ENCODE results near the gene KCNMB3. TPM values are rescaled to one million over a fixed set of nuclear protein-coding genes. Genes with fewer than 3 reads are reported as not detected.

KCNMB3 gene
- total and polyA plus RNA-seq, 2 of the 13 experiments (the other 11 are each of a cell fraction or from before 2014, with no cell fraction given), result 4.3 to 7.1 TPM

- TF ChIP-seq ZBTB40 (IDR thresholded peaks at IDR 0.05), result no peak
- TF ChIP-seq ZBTB40 (CRISPR knock-in tag; IDR thresholded peaks at IDR 0.05), result no peak
- TF ChIP-seq SIX4 (CRISPR knock-in tag; IDR thresholded peaks at IDR 0.05), result no peak
- no peak for TF ChIP-seq FOXO4 (CRISPR knock-in tag; conservative IDR thresholded peaks at IDR 0.05)
- TF ChIP-seq EZH2 (conservative IDR thresholded peaks at IDR 0.05; ENCODE audit: low read depth, low read length), result no peak
- TF ChIP-seq NFE2L2 (IDR thresholded peaks at IDR 0.05; ENCODE audit: low read length), result no peak
- no peak for TF ChIP-seq ZNF572 (CRISPR knock-in tag; IDR thresholded peaks at IDR 0.05)
- no peak for TF ChIP-seq ATF2 (CRISPR knock-in tag; IDR thresholded peaks at IDR 0.05)
- TF ChIP-seq RBM39 (IDR thresholded peaks at IDR 0.05; ENCODE audit: low read depth, low read length, poor library complexity, severe bottlenecking), result no peak
- no peak for TF ChIP-seq ZNF251 (CRISPR knock-in tag; IDR thresholded peaks at IDR 0.05)
- TF ChIP-seq NFYB (CRISPR knock-in tag; IDR thresholded peaks at IDR 0.05), result no peak
- no peak for TF ChIP-seq ZNF468 (CRISPR knock-in tag; IDR thresholded peaks at IDR 0.05)
- TF ChIP-seq CAMTA2 (CRISPR knock-in tag; IDR thresholded peaks at IDR 0.05; ENCODE audit: borderline replicate concordance), result no peak
Observed at GRCh38 chr3:179236669-179237301, 14.1 kb downstream of the KCNMB3 start (continued).

Measured in HepG2 (cell line).